ENCODE measurements around the gene OSCP1.

DNA sequence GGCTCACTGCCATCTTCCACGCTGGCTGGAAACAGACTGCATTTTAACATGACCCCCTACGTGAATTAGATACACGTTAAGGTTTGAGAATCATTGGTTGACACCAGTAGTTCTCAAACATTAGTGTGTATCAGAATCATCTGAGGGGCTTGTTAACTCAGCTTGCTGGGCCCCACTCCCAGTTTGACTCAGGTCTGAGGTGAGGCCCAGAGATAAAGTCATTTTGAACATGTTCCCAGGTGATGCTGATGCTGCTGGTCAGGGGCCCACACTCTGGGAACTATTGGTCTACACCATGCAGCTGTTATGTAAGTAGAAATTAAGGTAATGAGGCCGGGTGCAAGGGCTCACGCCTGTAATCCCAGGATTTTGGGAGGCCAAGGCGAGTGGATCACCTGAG lies 53.9 kb downstream of the OSCP1 start:
- TF ChIP-seq EZH2 (IDR thresholded peaks at IDR 0.05; ENCODE audit: borderline replicate concordance, low read depth, low read length, severe bottlenecking) (no peak), POLR2A (IDR thresholded peaks at IDR 0.05; ENCODE audit: low read depth, low read length) (no peak), MYC (IDR thresholded peaks at IDR 0.05; ENCODE audit: low read depth, low read length) (no peak), POLR2AphosphoS5 (IDR thresholded peaks at IDR 0.05; ENCODE audit: insufficient read depth, low read depth, low read length) (no peak)
- TF ChIP-seq, protein P1, sequence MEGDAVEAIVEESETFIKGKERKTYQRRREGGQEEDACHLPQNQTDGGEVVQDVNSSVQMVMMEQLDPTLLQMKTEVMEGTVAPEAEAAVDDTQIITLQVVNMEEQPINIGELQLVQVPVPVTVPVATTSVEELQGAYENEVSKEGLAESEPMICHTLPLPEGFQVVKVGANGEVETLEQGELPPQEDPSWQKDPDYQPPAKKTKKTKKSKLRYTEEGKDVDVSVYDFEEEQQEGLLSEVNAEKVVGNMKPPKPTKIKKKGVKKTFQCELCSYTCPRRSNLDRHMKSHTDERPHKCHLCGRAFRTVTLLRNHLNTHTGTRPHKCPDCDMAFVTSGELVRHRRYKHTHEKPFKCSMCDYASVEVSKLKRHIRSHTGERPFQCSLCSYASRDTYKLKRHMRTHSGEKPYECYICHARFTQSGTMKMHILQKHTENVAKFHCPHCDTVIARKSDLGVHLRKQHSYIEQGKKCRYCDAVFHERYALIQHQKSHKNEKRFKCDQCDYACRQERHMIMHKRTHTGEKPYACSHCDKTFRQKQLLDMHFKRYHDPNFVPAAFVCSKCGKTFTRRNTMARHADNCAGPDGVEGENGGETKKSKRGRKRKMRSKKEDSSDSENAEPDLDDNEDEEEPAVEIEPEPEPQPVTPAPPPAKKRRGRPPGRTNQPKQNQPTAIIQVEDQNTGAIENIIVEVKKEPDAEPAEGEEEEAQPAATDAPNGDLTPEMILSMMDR (IDR thresholded peaks at IDR 0.05; ENCODE audit: extremely low read depth in 1 of 2, insufficient read depth in 1 of 2, low read depth in 1 of 2, low read length in 2 of 2), result no peak

Measured in endothelial cell of umbilical vein (primary cell).